Measurements from ENCODE around the gene MED6.

- TF ChIP-seq CTCF (IDR thresholded peaks at IDR 0.05) (no peak), POLR2A (IDR thresholded peaks at IDR 0.05) (no peak)
Observed at GRCh38 chr14:70594461-70594860, 6.0 kb downstream of the MED6 start.
